ENCODE measurements around the gene SPATA2L. TPM values are rescaled to one million over a fixed set of nuclear protein-coding genes. Genes with fewer than 3 reads are reported as not detected.
A peak's percentile ranks its signal among the peaks of the same experiment; 100 is the strongest.
"Not testable (repeated sequence)": the region's sequence is repeated elsewhere in the genome, so short reads cannot be mapped to it uniquely, and the experiment has no call there.

Gene SPATA2L
- polyA plus RNA-seq, 1 experiment = 2.6 TPM

GRCh38 chr16:89686520-89687091, 14.9 kb downstream of the SPATA2L start, which contains the start of gene CDK10:
Gene CDK10 (plus strand): TSS chr16:89686689. CDS start chr16:89686711, 22 bp downstream.
- no peaks in the 10 kb centered on the region for H3K27me3 ChIP-seq (ENCODE audit: control insufficient read depth, insufficient read depth, low read length)
- ChIA-PET CTCF (no interaction called here), POLR2A (interaction anchor here (0.6 to 1.5 kb wide), 6 partner anchors 12 to 53 kb away, joined by 3 to 19 read pairs (median 5); partner anchors contain the start of genes CHMP1A and SPATA33)
- H3K9me3 ChIP-seq (ENCODE audit: control insufficient read depth, insufficient read depth, low read length) = peaks cover 21% of the 10 kb centered on the region
- DNase-seq (ENCODE audit: low read depth, low spot score) = peak; percentile 57
- H3K4me3 ChIP-seq (ENCODE audit: low read depth, low read length) = peak within 1 kb of the TSS; percentile 88
- peak within 1 kb of the TSS; percentile 78 for H3K27ac ChIP-seq (ENCODE audit: low read depth, low read length)
- no peak for TF ChIP-seq CTCF (IDR thresholded peaks at IDR 0.05; ENCODE audit: low read depth, low read length)

- ChIA-PET POLR2A (interaction anchor here (0.6 to 1.5 kb wide), 5 partner anchors 12 to 54 kb away, joined by 3 to 19 read pairs (median 6); partner anchors contain the start of genes CHMP1A and SPATA33), CTCF (no interaction called here)
- Histone ChIP-seq H3K27me3 (ENCODE audit: control insufficient read depth, insufficient read depth, low read length) (no peaks in the 10 kb centered on the region), H3K4me3 (ENCODE audit: low read depth, low read length) (no peak overlapping the region), H3K27ac (ENCODE audit: low read depth, low read length) (no peak overlapping the region), H3K9me3 (ENCODE audit: control insufficient read depth, insufficient read depth, low read length) (peaks cover 24% of the 10 kb centered on the region)
- DNase-seq (ENCODE audit: low read depth, low spot score) = no peak
- TF ChIP-seq CTCF (IDR thresholded peaks at IDR 0.05; ENCODE audit: low read depth, low read length) = no peak
These were observed 15.6 kb downstream of the SPATA2L start for GRCh38 chr16:89685916-89686315.

GRCh38 chr16:89678258-89678657, 23.2 kb downstream of the SPATA2L start:
- TF ChIP-seq CTCF (IDR thresholded peaks at IDR 0.05; ENCODE audit: low read depth, low read length) = no peak
- ChIA-PET POLR2A (no interaction called here), CTCF (interaction anchor here (0.6 kb wide), 1 partner anchor 342 kb away, joined by 4 read pairs; no protein-coding TSS in a partner anchor)
- no peak for DNase-seq (ENCODE audit: low read depth, low spot score)
- H3K9me3 ChIP-seq (ENCODE audit: control insufficient read depth, insufficient read depth, low read length) = peaks cover 21% of the 10 kb centered on the region
- no peak overlapping the region for H3K4me3 ChIP-seq (ENCODE audit: low read depth, low read length)
- H3K27me3 ChIP-seq (ENCODE audit: control insufficient read depth, insufficient read depth, low read length) = no peaks in the 10 kb centered on the region
- no peak overlapping the region for H3K27ac ChIP-seq (ENCODE audit: low read depth, low read length)

- CTCF ChIA-PET = no interaction called here
- no peak for DNase-seq (ENCODE audit: low read depth, low spot score)
These were observed 29.1 kb downstream of the SPATA2L start for GRCh38 chr16:89672177-89672941.

GRCh38 chr16:89671565-89671964, 29.9 kb downstream of the SPATA2L start:
- H3K9me3 ChIP-seq (ENCODE audit: control insufficient read depth, insufficient read depth, low read length); H3K4me3 ChIP-seq (ENCODE audit: low read depth, low read length); H3K27me3 ChIP-seq (ENCODE audit: control insufficient read depth, insufficient read depth, low read length); DNase-seq (ENCODE audit: low read depth, low spot score); H3K27ac ChIP-seq (ENCODE audit: low read depth, low read length): not testable (repeated sequence)
- ChIA-PET POLR2A (interaction anchor here (1.6 kb wide), 1 partner anchor 15 kb away, joined by 6 read pairs; the partner anchor contains the start of gene CDK10), CTCF (interaction anchor here (0.7 kb wide), 1 partner anchor 189 kb away, joined by 3 read pairs; no protein-coding TSS in a partner anchor)

More at GRCh38 chr16:89672177-89672941, 29.1 kb downstream of the SPATA2L start:
- Histone ChIP-seq H3K27ac (ENCODE audit: low read depth, low read length) (no peak overlapping the region), H3K4me3 (ENCODE audit: low read depth, low read length) (no peak overlapping the region), H3K27me3 (ENCODE audit: control insufficient read depth, insufficient read depth, low read length) (no peaks in the 10 kb centered on the region), H3K9me3 (ENCODE audit: control insufficient read depth, insufficient read depth, low read length) (no peaks in the 10 kb centered on the region; the same call in 1 of the 2 replicates)
- no peak for TF ChIP-seq CTCF (IDR thresholded peaks at IDR 0.05; ENCODE audit: low read depth, low read length)
- POLR2A ChIA-PET = no interaction called here

Measured in AG04450 (cell line).